Breast epithelium (tissue), 4 donors: ENCODE measurements around the gene GRK5. TPM values are rescaled to one million over a fixed set of nuclear protein-coding genes. Genes with fewer than 3 reads are reported as not detected.

ENCODE experiments used
- DNase-seq, 2 donors: peaks; one replicate each; pipeline ENCODE4 v3.0.0-alpha.2; 2019; ENCODE audit warnings: low spot score in 2 of 2
- H3K27ac ChIP-seq, 2 donors: fragments of 200-600 bp; sonication (generic) in 1 of 2; one replicate each; pipeline ENCODE4 v1.5.1; 2016 to 2019; ENCODE audit warnings: mild to moderate bottlenecking in 1 of 2
- H3K27me3 ChIP-seq, 2 donors: fragments of 200-600 bp; sonication (generic) in 1 of 2; one replicate each; pipeline versions ENCODE4 v1.5.1 to v1.6.0; 2017 to 2019; ENCODE audit warnings: control low read depth in 1 of 2, mild to moderate bottlenecking in 1 of 2
- H3K36me3 ChIP-seq: fragments of 200-600 bp; one replicate; pipeline ENCODE4 v1.5.1; 2019
- H3K4me1 ChIP-seq, 2 donors: fragments of 200-600 bp; sonication (generic); one replicate each; pipeline ENCODE4 v1.5.1; 2016 to 2019; ENCODE audit warnings: control low read depth in 1 of 2
- H3K4me3 ChIP-seq, 3 donors: fragments of 200-600 bp; sonication (generic); 1 replicate in 2 of 3; 2 replicates in 1 of 3; pipeline ENCODE4 v1.5.1; 2016 to 2019; ENCODE audit warnings: mild to moderate bottlenecking in 3 of 3, moderate library complexity in 2 of 3
- H3K9me3 ChIP-seq, 2 donors: fragments of 200-600 bp; sonication (generic) in 1 of 2; one replicate each; pipeline ENCODE4 v1.5.1; 2016 to 2019; ENCODE audit warnings: control low read depth in 1 of 2
- POLR2A ChIP-seq: fragments of 450-650 bp; IDR thresholded peaks from one replicate; pipeline ENCODE4 v1.6.1; 2016; ENCODE audit warnings: antibody characterized with exemption, mild to moderate bottlenecking, moderate library complexity
- POLR2AphosphoS5 ChIP-seq, 3 donors: sonication (generic); formaldehyde crosslinking; IDR thresholded peaks; one replicate each; pipeline ENCODE4 v1.6.1; 2017; ENCODE audit warnings: antibody characterized with exemption in 3 of 3
- intact Hi-C: fragments of 100-400 bp; cut with DNase I; formaldehyde crosslinking; loops from one replicate; pipeline ENCODE4 v1.15.1; 2023; ENCODE audit warnings: low total_unique reads
- total RNA-seq, 3 donors: library from RNA; depleted of rRNA; stranded (reverse); fragments of >200 nt; gene quantifications; one replicate each; pipeline ENCODE4 v1.1.0, GENCODE V29; 2016
- TF ChIP-seq, protein P1 (sequence below), 3 donors: fragments of 450-650 bp; IDR thresholded peaks; one replicate each; pipeline ENCODE4 v1.5.1; 2016 to 2017; ENCODE audit warnings: antibody characterized with exemption in 3 of 3, mild to moderate bottlenecking in 3 of 3, moderate library complexity in 3 of 3

Gene GRK5
- total RNA-seq, 3 donors from 2014 or later, result 14.9 to 20.6 (median 15.2) TPM

- intact Hi-C loops, result no loop called here
- Histone ChIP-seq H3K4me1 (no peaks in the 10 kb centered on the region), H3K27ac (no peak overlapping the region), H3K9me3 (no peaks in the 10 kb centered on the region), H3K27me3 (no peaks in the 10 kb centered on the region), H3K36me3 (no peaks in the 10 kb centered on the region), H3K4me3 (no peak overlapping the region)
- no peak for TF ChIP-seq POLR2AphosphoS5 (IDR thresholded peaks at IDR 0.05)
- TF ChIP-seq, protein P1, sequence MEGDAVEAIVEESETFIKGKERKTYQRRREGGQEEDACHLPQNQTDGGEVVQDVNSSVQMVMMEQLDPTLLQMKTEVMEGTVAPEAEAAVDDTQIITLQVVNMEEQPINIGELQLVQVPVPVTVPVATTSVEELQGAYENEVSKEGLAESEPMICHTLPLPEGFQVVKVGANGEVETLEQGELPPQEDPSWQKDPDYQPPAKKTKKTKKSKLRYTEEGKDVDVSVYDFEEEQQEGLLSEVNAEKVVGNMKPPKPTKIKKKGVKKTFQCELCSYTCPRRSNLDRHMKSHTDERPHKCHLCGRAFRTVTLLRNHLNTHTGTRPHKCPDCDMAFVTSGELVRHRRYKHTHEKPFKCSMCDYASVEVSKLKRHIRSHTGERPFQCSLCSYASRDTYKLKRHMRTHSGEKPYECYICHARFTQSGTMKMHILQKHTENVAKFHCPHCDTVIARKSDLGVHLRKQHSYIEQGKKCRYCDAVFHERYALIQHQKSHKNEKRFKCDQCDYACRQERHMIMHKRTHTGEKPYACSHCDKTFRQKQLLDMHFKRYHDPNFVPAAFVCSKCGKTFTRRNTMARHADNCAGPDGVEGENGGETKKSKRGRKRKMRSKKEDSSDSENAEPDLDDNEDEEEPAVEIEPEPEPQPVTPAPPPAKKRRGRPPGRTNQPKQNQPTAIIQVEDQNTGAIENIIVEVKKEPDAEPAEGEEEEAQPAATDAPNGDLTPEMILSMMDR (IDR thresholded peaks at IDR 0.05), result no peak
- TF ChIP-seq POLR2A, result no peak
- DNase-seq, result no peak
Measured at GRCh38 chr10:119505131-119505551, 297.8 kb downstream of the GRK5 start.

Other genes starting within 250 kb of the GRK5 start
- 1 to 10 TPM; 2.9 to 6.4 (median 3.7) TPM for gene NANOS1, start 177.9 kb upstream of the GRK5 start, total RNA-seq
- gene EIF3A, start 126.8 kb upstream of the GRK5 start, total RNA-seq, result 100 to 1,000 TPM; 117 to 166 (median 124) TPM
- gene DENND10, start 103.5 kb upstream of the GRK5 start, total RNA-seq, result 10 to 100 TPM; 33.8 to 55.0 (median 37.3) TPM
- 10 to 100 TPM; 14.6 to 25.2 (median 18.6) TPM for gene SFXN4, start 41.9 kb upstream of the GRK5 start, total RNA-seq
- gene PRDX3, start 28.8 kb upstream of the GRK5 start, total RNA-seq, result 100 to 1,000 TPM; 154 to 165 (median 164) TPM